Fibroblast of lung (primary cell): ENCODE data around the gene CCM2.

Source experiments
- CTCF ChIP-seq, 2 donors: IDR thresholded peaks in 1 of 2; conservative IDR thresholded peaks in 1 of 2; 1 replicate in 1 of 2; 2 replicates in 1 of 2; pipeline ENCODE4 v1.5.1; 2011 to 2012; ENCODE audit warnings: low read length in 2 of 2, control low read depth in 1 of 2, inconsistent platforms in 1 of 2, low read depth in 1 of 2, mild to moderate bottlenecking in 1 of 2
- EZH2 ChIP-seq: IDR thresholded peaks from 2 replicates; pipeline ENCODE4 v1.5.1; 2012; ENCODE audit warnings: low read length, control low read depth, mild to moderate bottlenecking; ENCODE audit errors: missing control alignments

DNA sequence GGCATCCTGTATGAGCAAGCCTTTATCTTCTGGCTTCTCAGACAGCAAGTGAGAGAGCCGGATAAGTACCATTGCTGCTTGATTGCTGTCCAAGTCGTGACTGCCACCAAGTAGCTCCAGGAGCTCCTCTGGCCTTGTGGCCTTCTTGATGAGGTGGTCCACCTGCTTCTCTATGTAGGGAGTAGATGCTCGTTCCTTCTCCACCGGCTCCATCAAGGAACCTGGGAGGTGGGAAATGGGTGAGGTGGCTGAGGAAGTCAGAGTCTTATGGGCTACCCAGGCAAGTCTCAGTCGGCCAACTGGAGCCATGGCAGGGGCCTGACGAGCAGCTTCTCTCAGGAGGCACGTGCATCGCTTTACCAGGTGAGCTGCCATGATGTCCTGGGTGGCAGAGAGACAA lies 108.9 kb downstream of the CCM2 start:
- TF ChIP-seq CTCF (conservative IDR thresholded peaks at IDR 0.05 in 1 of 2, IDR thresholded peaks at IDR 0.05 in 1 of 2; ENCODE audit: low read depth in 1 of 2, low read length in 2 of 2), result no peak
- no peak for TF ChIP-seq EZH2
